DMS79 treated with DMSO at 0.1 percent for 48 hours (cell line): ENCODE results near the gene CTIF.
A peak's percentile ranks its signal among the peaks of the same experiment; 100 is the strongest.

ENCODE experiments used
- DNase-seq: peaks from one replicate; lab custom pipeline; 2025; lab: John Stamatoyannopoulos, UW

Gene CTIF

GRCh38 chr18:48533340-48534070 is 5.3 kb upstream of the CTIF start:
- DNase-seq: no peak

GRCh38 chr18:48534364-48534763 is 4.5 kb upstream of the CTIF start:
- no peak for DNase-seq

GRCh38 chr18:48535956-48536355 is 2.9 kb upstream of the CTIF start:
- DNase-seq: no peak

- no peak for DNase-seq
Observed at GRCh38 chr18:48536516-48536915, 2.3 kb upstream of the CTIF start.

GRCh38 chr18:48539406-48540250 is 797 bp downstream of the CTIF start:
- peak; percentile 49 for DNase-seq

GRCh38 chr18:48540251-48541025 is 1.6 kb downstream of the CTIF start:
- peak; percentile 19 for DNase-seq

GRCh38 chr18:48541026-48541746 is 2.4 kb downstream of the CTIF start:
- DNase-seq: peak; percentile 13

- no peak for DNase-seq
Observed at GRCh38 chr18:48541747-48542400, 3.0 kb downstream of the CTIF start.

GRCh38 chr18:48542513-48543181 is 3.8 kb downstream of the CTIF start:
- no peak for DNase-seq

- no peak for DNase-seq
Observed at GRCh38 chr18:48543228-48543627, 4.4 kb downstream of the CTIF start.

GRCh38 chr18:48544116-48544515 is 5.3 kb downstream of the CTIF start:
- DNase-seq: no peak

GRCh38 chr18:48544661-48545415 is 6.0 kb downstream of the CTIF start:
- DNase-seq: no peak

GRCh38 chr18:48545757-48546321 is 7.0 kb downstream of the CTIF start:
- DNase-seq: no peak

- DNase-seq: no peak
Observed at GRCh38 chr18:48546396-48546795, 7.6 kb downstream of the CTIF start.

- DNase-seq: no peak
Observed at GRCh38 chr18:48547531-48547981, 8.7 kb downstream of the CTIF start.

GRCh38 chr18:48548011-48548771 is 9.4 kb downstream of the CTIF start:
- no peak for DNase-seq

- no peak for DNase-seq
Observed at GRCh38 chr18:48548921-48549320, 10.1 kb downstream of the CTIF start.

GRCh38 chr18:48550101-48550729 is 11.4 kb downstream of the CTIF start:
- no peak for DNase-seq
